GM12891 (cell line): Measurements from ENCODE around the gene RXFP3.

Experiments used
- DNase-seq: peaks from one replicate; pipeline ENCODE4 v3.0.0; 2011; ENCODE audit warnings: low spot score; ENCODE audit not compliant: insufficient read length
- FAIRE-seq: peaks from 2 replicates; lab custom pipeline; 2011; peaks lifted over from hg19 to GRCh38; lab: Jason Lieb, UNC
- PAX5 ChIP-seq: IDR thresholded peaks from 2 replicates; pipeline ENCODE4 v1.6.1; 2011; ENCODE audit warnings: low read length, moderate library complexity, mild to moderate bottlenecking; ENCODE audit not compliant: insufficient read depth, severe bottlenecking
- POLR2A ChIP-seq: IDR thresholded peaks from 2 replicates; pipeline ENCODE4 v1.6.1; 2011; ENCODE audit warnings: low read depth, low read length, control low read depth
- POLR2AphosphoS5 ChIP-seq: IDR thresholded peaks from 2 replicates; pipeline ENCODE4 v1.6.1; 2011; ENCODE audit warnings: low read depth, low read length, control low read depth
- POU2F2 ChIP-seq: IDR thresholded peaks from 2 replicates; pipeline ENCODE4 v1.6.1; 2011; ENCODE audit warnings: low read depth, mild to moderate bottlenecking, control low read depth, low read length, moderate library complexity
- SPI1 ChIP-seq: IDR thresholded peaks from 2 replicates; pipeline ENCODE4 v1.6.1; 2011; ENCODE audit warnings: low read depth, low read length, control low read depth
- TAF1 ChIP-seq: IDR thresholded peaks from 2 replicates; pipeline ENCODE4 v1.6.1; 2011; ENCODE audit warnings: low read depth, low read length, control low read depth

Gene RXFP3

GRCh38 chr5:33957577-33958150 is 21.5 kb downstream of the RXFP3 start:
- FAIRE-seq, result no peak
- no peak for DNase-seq
- TF ChIP-seq POLR2AphosphoS5 (no peak), POLR2A (no peak), POU2F2 (no peak), PAX5 (no peak), TAF1 (no peak), SPI1 (no peak)

GRCh38 chr5:33958176-33958575 is 22.0 kb downstream of the RXFP3 start:
- FAIRE-seq (no peak), DNase-seq (no peak)
- no peak for TF ChIP-seq POLR2A
- no peak for TF ChIP-seq POU2F2
- TF ChIP-seq TAF1, result no peak

GRCh38 chr5:33964132-33964700 is 28.0 kb downstream of the RXFP3 start:
- FAIRE-seq, result no peak
- DNase-seq, result no peak
- TF ChIP-seq SPI1, result no peak
- TF ChIP-seq POLR2AphosphoS5, result no peak
- no peak for TF ChIP-seq TAF1
- no peak for TF ChIP-seq POU2F2
- TF ChIP-seq POLR2A, result no peak
- TF ChIP-seq PAX5, result no peak

- DNase-seq (no peak), FAIRE-seq (no peak)
- TF ChIP-seq TAF1 (no peak), SPI1 (no peak), POLR2A (no peak), POU2F2 (no peak), PAX5 (no peak), POLR2AphosphoS5 (no peak)
These were observed 30.6 kb downstream of the RXFP3 start for GRCh38 chr5:33966805-33967204.

- TF ChIP-seq POLR2A (no peak), POU2F2 (no peak), PAX5 (no peak), POLR2AphosphoS5 (no peak), TAF1 (no peak), SPI1 (no peak)
- DNase-seq, result no peak
- no peak for FAIRE-seq
These were observed 32.2 kb downstream of the RXFP3 start for GRCh38 chr5:33968211-33969005.

GRCh38 chr5:33969572-33970452 is 33.6 kb downstream of the RXFP3 start:
- DNase-seq (peak; percentile 44), FAIRE-seq (peak; percentile 92)
- TF ChIP-seq POLR2A (no peak), SPI1 (no peak), TAF1 (no peak), POLR2AphosphoS5 (no peak), PAX5 (no peak), POU2F2 (no peak)

GRCh38 chr5:33973271-33973670 is 37.1 kb downstream of the RXFP3 start:
- DNase-seq, result no peak
- peak; percentile 52 for FAIRE-seq
- TF ChIP-seq POLR2AphosphoS5 (no peak), POLR2A (no peak), TAF1 (no peak), PAX5 (no peak), POU2F2 (no peak), SPI1 (no peak)

- DNase-seq, result no peak
- TF ChIP-seq POU2F2, result no peak
- no peak for TF ChIP-seq POLR2AphosphoS5
- TF ChIP-seq POLR2A, result no peak
- no peak for TF ChIP-seq TAF1
- no peak for FAIRE-seq
These were observed 39.7 kb downstream of the RXFP3 start for GRCh38 chr5:33975852-33976251.
